Mesenchymal stem cell (in vitro differentiated cells and primary cell): ENCODE measurements around the gene SRGAP3.
A peak's percentile ranks its signal among the peaks of the same experiment; 100 is the strongest.

Source experiments
- DNase-seq: peaks from one replicate; pipeline ENCODE4 v3.0.0-alpha.2; 2013
- H2AFZ ChIP-seq: one replicate; pipeline ENCODE4 v1.6.1; 2013; ENCODE audit warnings: low read depth, mild to moderate bottlenecking, control low read depth, inconsistent platforms, low read length, moderate library complexity
- H2AK5ac ChIP-seq: 2 replicates; pipeline ENCODE4 v1.6.1; 2013; ENCODE audit warnings: low read length, moderate library complexity, mild to moderate bottlenecking, inconsistent platforms; ENCODE audit not compliant: severe bottlenecking
- H2BK120ac ChIP-seq: one replicate; pipeline ENCODE4 v1.6.1; 2013; ENCODE audit warnings: low read depth, mild to moderate bottlenecking, inconsistent platforms, low read length, moderate library complexity
- H2BK12ac ChIP-seq, 2 experiments: one replicate each; pipeline ENCODE4 v1.6.1; 2013; ENCODE audit warnings: inconsistent platforms in 2 of 2, low read length in 2 of 2, mild to moderate bottlenecking in 2 of 2, moderate library complexity in 2 of 2, control low read depth in 1 of 2
- H2BK15ac ChIP-seq: one replicate; pipeline ENCODE4 v1.6.1; 2013; ENCODE audit warnings: mild to moderate bottlenecking, low read depth, inconsistent platforms; ENCODE audit not compliant: poor library complexity, severe bottlenecking
- H2BK5ac ChIP-seq: 2 replicates; pipeline ENCODE4 v1.6.1; 2013; ENCODE audit warnings: low read depth, mild to moderate bottlenecking, low read length, control low read depth, inconsistent platforms; ENCODE audit not compliant: poor library complexity, severe bottlenecking
- H3K14ac ChIP-seq, 2 experiments: one replicate each; pipeline ENCODE4 v1.6.1; 2013; ENCODE audit warnings: inconsistent platforms in 2 of 2, low read length in 2 of 2, control low read depth in 1 of 2, mild to moderate bottlenecking in 1 of 2, moderate library complexity in 1 of 2
- H3K18ac ChIP-seq, 2 experiments: one replicate each; pipeline ENCODE4 v1.6.1; 2013; ENCODE audit warnings: inconsistent platforms in 2 of 2, low read length in 2 of 2, control low read depth in 1 of 2, low read depth in 1 of 2, mild to moderate bottlenecking in 1 of 2
- H3K23ac ChIP-seq, 2 experiments: one replicate each; pipeline ENCODE4 v1.6.1; 2013; ENCODE audit warnings: inconsistent platforms in 2 of 2, low read length in 2 of 2, mild to moderate bottlenecking in 2 of 2, moderate library complexity in 2 of 2, control low read depth in 1 of 2
- H3K27ac ChIP-seq: 2 replicates; pipeline ENCODE4 v1.5.1; 2013; ENCODE audit warnings: mild to moderate bottlenecking, moderate library complexity, low read length, control low read depth, inconsistent platforms; ENCODE audit not compliant: poor library complexity, severe bottlenecking
- H3K27me3 ChIP-seq, 2 experiments: 2 replicates each; pipeline versions ENCODE4 v1.6.1 to v1.7.0; 2013; ENCODE audit warnings: low read length in 2 of 2, mild to moderate bottlenecking in 2 of 2, moderate library complexity in 2 of 2, control low read depth in 1 of 2, inconsistent platforms in 1 of 2; ENCODE audit not compliant: control insufficient read depth in 1 of 2, insufficient read depth in 1 of 2
- H3K36me3 ChIP-seq, 2 experiments: 2 replicates each; pipeline versions ENCODE4 v1.6.1 to v1.7.0; 2013; ENCODE audit warnings: low read length in 2 of 2, control low read depth in 1 of 2, inconsistent platforms in 1 of 2, low read depth in 1 of 2, mild to moderate bottlenecking in 1 of 2; ENCODE audit not compliant: insufficient read depth in 2 of 2, control insufficient read depth in 1 of 2
- H3K4ac ChIP-seq, 2 experiments: one replicate each; pipeline ENCODE4 v1.6.1; 2013; ENCODE audit warnings: inconsistent platforms in 2 of 2, low read length in 2 of 2, mild to moderate bottlenecking in 2 of 2, moderate library complexity in 2 of 2, control low read depth in 1 of 2, low read depth in 1 of 2
- H3K4me1 ChIP-seq: 2 replicates; pipeline ENCODE4 v1.6.1; 2013; ENCODE audit warnings: low read depth, low read length, control low read depth; ENCODE audit not compliant: control insufficient read depth, insufficient read depth
- H3K4me2 ChIP-seq: 2 replicates; pipeline ENCODE4 v1.6.1; 2013; ENCODE audit warnings: low read length, mild to moderate bottlenecking, inconsistent platforms; ENCODE audit not compliant: poor library complexity, severe bottlenecking
- H3K4me3 ChIP-seq, 2 experiments: 2 replicates each; pipeline versions ENCODE4 v1.5.1 to v1.7.0; 2013; ENCODE audit warnings: low read length in 2 of 2, mild to moderate bottlenecking in 2 of 2, control low read depth in 1 of 2, low read depth in 1 of 2; ENCODE audit not compliant: insufficient read depth in 1 of 2
- H3K79me1 ChIP-seq: replicated peaks from 2 replicates; pipeline ENCODE4 v1.6.1; 2013; ENCODE audit warnings: mild to moderate bottlenecking, control low read depth, low read length, inconsistent platforms; ENCODE audit not compliant: poor library complexity, severe bottlenecking
- H3K9ac ChIP-seq: 2 replicates; pipeline ENCODE4 v1.7.0; 2013; ENCODE audit warnings: mild to moderate bottlenecking, low read length, moderate library complexity
- H3K9me3 ChIP-seq: 2 replicates; pipeline ENCODE4 v1.7.0; 2013; ENCODE audit warnings: mild to moderate bottlenecking, low read length; ENCODE audit not compliant: control insufficient read depth
- H4K8ac ChIP-seq: one replicate; pipeline ENCODE4 v1.6.1; 2013; ENCODE audit warnings: inconsistent platforms, mild to moderate bottlenecking, low read length, moderate library complexity
- H4K91ac ChIP-seq: one replicate; pipeline ENCODE4 v1.6.1; 2013; ENCODE audit warnings: mild to moderate bottlenecking, low read length, inconsistent platforms
- WGBS: methylation state at CpG from one replicate; pipeline ENCODE4 v1.1.7; 2013; ENCODE audit warnings: mixed read lengths; 5-methylcytosine and 5-hydroxymethylcytosine counted together

SRGAP3 gene

GRCh38 chr3:8969241-8969640, 280.2 kb downstream of the SRGAP3 start:
- no peak for DNase-seq

GRCh38 chr3:8968375-8968882, 281.0 kb downstream of the SRGAP3 start:
- no peak overlapping the region for H4K8ac ChIP-seq
- H3K4me1 ChIP-seq: no peaks in the 10 kb centered on the region
- no peaks in the 10 kb centered on the region for H3K9me3 ChIP-seq
- no peak overlapping the region for H2AFZ ChIP-seq
- no peak overlapping the region for H3K4ac ChIP-seq
- no peak overlapping the region for H2BK15ac ChIP-seq
- no peak overlapping the region for H2AK5ac ChIP-seq
- H3K27ac ChIP-seq: no peak overlapping the region
- no peak overlapping the region for H3K4me3 ChIP-seq
- H2BK120ac ChIP-seq: no peak overlapping the region
- H3K23ac ChIP-seq: no peak overlapping the region
- no peak overlapping the region for H3K18ac ChIP-seq
- no peak overlapping the region for H2BK5ac ChIP-seq
- peaks cover 14 to 16% of the 10 kb centered on the region in 2 experiments for H3K27me3 ChIP-seq
- no peak overlapping the region for H3K14ac ChIP-seq
- H3K9ac ChIP-seq: no peak overlapping the region
- no peak overlapping the region for H4K91ac ChIP-seq
- DNase-seq: no peak
- H3K36me3 ChIP-seq: no peaks in the 10 kb centered on the region
- no peak overlapping the region for H3K4me2 ChIP-seq
- WGBS: 96% methylated on average over 5 of the region's 5 CpGs
- H2BK12ac ChIP-seq: no peak overlapping the region
- no peaks in the 10 kb centered on the region for H3K79me1 ChIP-seq

More at GRCh38 chr3:8969241-8969640, 280.2 kb downstream of the SRGAP3 start:
- Histone ChIP-seq H3K4me2 (no peak overlapping the region), H4K8ac (no peak overlapping the region), H2AK5ac (no peak overlapping the region), H3K36me3 (no peaks in the 10 kb centered on the region), H3K18ac (no peak overlapping the region), H3K4me1 (no peaks in the 10 kb centered on the region), H2BK5ac (no peak overlapping the region), H3K9ac (no peak overlapping the region), H2BK15ac (no peak overlapping the region), H2BK12ac (no peak overlapping the region), H3K4ac (no peak overlapping the region), H3K9me3 (no peaks in the 10 kb centered on the region), H3K27me3 (peaks cover 14 to 16% of the 10 kb centered on the region in 2 experiments), H3K23ac (no peak overlapping the region), H3K4me3 (no peak overlapping the region), H3K27ac (no peak overlapping the region), H3K14ac (no peak overlapping the region), H2AFZ (no peak overlapping the region), H2BK120ac (no peak overlapping the region), H3K79me1 (no peaks in the 10 kb centered on the region), H4K91ac (no peak overlapping the region)
- WGBS: 93% methylated on average over 2 of the region's 4 CpGs

DNA sequence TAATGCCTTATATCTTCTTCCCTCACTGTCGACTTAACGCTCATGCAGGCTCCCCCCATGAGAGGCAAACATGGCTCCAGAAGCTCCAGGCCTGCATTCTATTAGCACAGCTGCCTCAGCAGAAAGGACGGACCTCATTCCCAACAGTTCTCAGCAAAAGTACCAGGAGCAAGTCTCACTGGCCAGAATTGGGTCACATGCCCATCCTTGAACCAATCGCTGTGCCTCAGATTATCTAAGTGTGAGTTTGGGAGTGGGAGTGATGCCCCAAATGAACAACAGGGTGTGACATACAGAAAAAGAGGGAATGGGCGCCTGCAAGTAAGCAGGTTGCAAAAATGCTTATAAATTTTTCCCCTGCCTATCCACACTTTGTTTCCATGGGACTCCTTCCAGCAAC, 281.9 kb downstream of the SRGAP3 start:
- 96% methylated on average over 4 of the region's 5 CpGs for WGBS
- no peak overlapping the region for H2AK5ac ChIP-seq
- no peak overlapping the region for H4K91ac ChIP-seq
- no peak for DNase-seq
- H3K23ac ChIP-seq: no peak overlapping the region
- no peak overlapping the region for H3K4me3 ChIP-seq
- H3K79me1 ChIP-seq: peaks cover 2% of the 10 kb centered on the region
- H2BK12ac ChIP-seq: no peak overlapping the region
- no peak overlapping the region for H3K18ac ChIP-seq
- H3K4ac ChIP-seq: no peak overlapping the region
- H3K9ac ChIP-seq: no peak overlapping the region
- no peak overlapping the region for H3K27ac ChIP-seq
- H3K36me3 ChIP-seq: no peaks in the 10 kb centered on the region
- no peak overlapping the region for H2AFZ ChIP-seq
- H3K4me2 ChIP-seq: no peak overlapping the region
- H2BK15ac ChIP-seq: no peak overlapping the region
- no peaks in the 10 kb centered on the region for H3K4me1 ChIP-seq
- H2BK120ac ChIP-seq: no peak overlapping the region
- H3K9me3 ChIP-seq: no peaks in the 10 kb centered on the region
- no peak overlapping the region for H3K14ac ChIP-seq
- H4K8ac ChIP-seq: no peak overlapping the region
- peaks cover 14 to 16% of the 10 kb centered on the region in 2 experiments for H3K27me3 ChIP-seq
- H2BK5ac ChIP-seq: no peak overlapping the region

- Histone ChIP-seq H3K14ac (no peak overlapping the region), H4K91ac (no peak overlapping the region), H2BK120ac (no peak overlapping the region), H3K4me2 (no peak overlapping the region), H2BK12ac (no peak overlapping the region), H3K27ac (no peak overlapping the region), H3K4me3 (no peak overlapping the region), H2AFZ (no peak overlapping the region), H3K4ac (no peak overlapping the region), H3K4me1 (no peaks in the 10 kb centered on the region), H3K9ac (no peak overlapping the region), H4K8ac (no peak overlapping the region), H3K79me1 (peaks cover 2% of the 10 kb centered on the region), H2BK5ac (no peak overlapping the region), H3K27me3 (peaks cover 14 to 16% of the 10 kb centered on the region in 2 experiments), H2BK15ac (no peak overlapping the region), H3K9me3 (no peaks in the 10 kb centered on the region), H3K18ac (no peak overlapping the region), H3K23ac (no peak overlapping the region), H2AK5ac (peak overlapping the region; percentile 78), H3K36me3 (no peaks in the 10 kb centered on the region)
- no peak for DNase-seq
- WGBS: 64% methylated on average over 2 of the region's 3 CpGs
Measured at GRCh38 chr3:8966820-8967348, 282.6 kb downstream of the SRGAP3 start.
